ENCODE data around the gene MARVELD2. TPM values are rescaled to one million over a fixed set of nuclear protein-coding genes. Genes with fewer than 3 reads are reported as not detected.
"Not testable (repeated sequence)": the region's sequence is repeated elsewhere in the genome, so short reads cannot be mapped to it uniquely, and the experiment has no call there.

Gene MARVELD2
- 6.5 TPM for total RNA-seq (ENCODE audit: unreplicated experiment)
- long read RNA-seq, partial matches to known transcripts, result 3 of 5 reads
- long read RNA-seq, other reads (novel, unspliced or antisense), result 1 of 5 reads

- Mint-ChIP-seq H3K27ac (ENCODE audit: unreplicated experiment) (no peak within 1 kb of the TSS), H3K36me3 (ENCODE audit: low read depth, unreplicated experiment) (peaks cover 15% of the 10 kb centered on the region), H3K4me1 (ENCODE audit: unreplicated experiment) (peaks cover 6% of the 10 kb centered on the region), H3K4me3 (ENCODE audit: unreplicated experiment) (peak within 1 kb of the TSS; percentile 93), H3K9me3 (ENCODE audit: unreplicated experiment) (no peaks in the 10 kb centered on the region), H3K27me3 (ENCODE audit: unreplicated experiment) (peaks cover 4% of the 10 kb centered on the region)
- no peak for TF ChIP-seq CTCF (IDR thresholded peaks at IDR 0.05; ENCODE audit: unreplicated experiment)
- DNase-seq (ENCODE audit: low spot score), result peak; percentile 78
Observed at GRCh38 chr5:69414885-69415583, at the start of gene MARVELD2. Gene MARVELD2, plus strand, starts transcription at chr5:69415116. Its CDS starts 4,270 bp downstream, at chr5:69419386.

- no peaks in the 10 kb centered on the region for H3K9me3 Mint-ChIP-seq (ENCODE audit: unreplicated experiment)
- DNase-seq (ENCODE audit: low spot score), result no peak
- H3K4me1 Mint-ChIP-seq (ENCODE audit: unreplicated experiment), result peaks cover 14% of the 10 kb centered on the region
- peak overlapping the region; percentile 98 for H3K27ac Mint-ChIP-seq (ENCODE audit: unreplicated experiment)
- H3K4me3 Mint-ChIP-seq (ENCODE audit: unreplicated experiment), result peak overlapping the region; percentile 98
- peaks cover 10% of the 10 kb centered on the region for H3K36me3 Mint-ChIP-seq (ENCODE audit: low read depth, unreplicated experiment)
- H3K27me3 Mint-ChIP-seq (ENCODE audit: unreplicated experiment), result no peaks in the 10 kb centered on the region
- no peak for TF ChIP-seq CTCF (IDR thresholded peaks at IDR 0.05; ENCODE audit: unreplicated experiment)
Observed at GRCh38 chr5:69367697-69368279, 47.1 kb upstream of the MARVELD2 start.

GRCh38 chr5:69368458-69369339 is 46.2 kb upstream of the MARVELD2 start:
- Mint-ChIP-seq H3K36me3 (ENCODE audit: low read depth, unreplicated experiment) (peaks cover 7% of the 10 kb centered on the region), H3K4me1 (ENCODE audit: unreplicated experiment) (peaks cover 14% of the 10 kb centered on the region), H3K27me3 (ENCODE audit: unreplicated experiment) (no peaks in the 10 kb centered on the region), H3K4me3 (ENCODE audit: unreplicated experiment) (peak overlapping the region; percentile 98), H3K27ac (ENCODE audit: unreplicated experiment) (peak overlapping the region; percentile 98), H3K9me3 (ENCODE audit: unreplicated experiment) (no peaks in the 10 kb centered on the region)
- peak; percentile 11 for DNase-seq (ENCODE audit: low spot score)
- TF ChIP-seq CTCF (IDR thresholded peaks at IDR 0.05; ENCODE audit: unreplicated experiment), result no peak

- no peak for TF ChIP-seq CTCF (IDR thresholded peaks at IDR 0.05; ENCODE audit: unreplicated experiment)
- Mint-ChIP-seq H3K4me3 (ENCODE audit: unreplicated experiment) (peak within 1 kb of the TSS; percentile 98), H3K36me3 (ENCODE audit: low read depth, unreplicated experiment) (peaks cover 7% of the 10 kb centered on the region), H3K27ac (ENCODE audit: unreplicated experiment) (peak within 1 kb of the TSS; percentile 98), H3K9me3 (ENCODE audit: unreplicated experiment) (no peaks in the 10 kb centered on the region), H3K27me3 (ENCODE audit: unreplicated experiment) (no peaks in the 10 kb centered on the region), H3K4me1 (ENCODE audit: unreplicated experiment) (peaks cover 14% of the 10 kb centered on the region)
- DNase-seq (ENCODE audit: low spot score), result peak; percentile 87
Observed at GRCh38 chr5:69369340-69370121, 45.4 kb upstream of the MARVELD2 start, which contains the start of the genes AK6, RAD17 and TAF9. Gene AK6, minus strand, starts transcription at chr5:69369520. Its CDS starts 30 bp downstream, at chr5:69369490. Gene RAD17, plus strand, starts transcription at chr5:69369818. Its CDS starts 2,391 bp downstream, at chr5:69372209. Gene TAF9, minus strand, starts transcription at chr5:69369520. Its CDS starts 3,783 bp downstream, at chr5:69365737.

- H3K4me1 Mint-ChIP-seq (ENCODE audit: unreplicated experiment), result peaks cover 14% of the 10 kb centered on the region
- H3K9me3 Mint-ChIP-seq (ENCODE audit: unreplicated experiment); DNase-seq (ENCODE audit: low spot score); H3K27me3 Mint-ChIP-seq (ENCODE audit: unreplicated experiment); H3K36me3 Mint-ChIP-seq (ENCODE audit: low read depth, unreplicated experiment): not testable (repeated sequence)
- H3K4me3 Mint-ChIP-seq (ENCODE audit: unreplicated experiment), result peak overlapping the region; percentile 96
- peak overlapping the region; percentile 91 for H3K27ac Mint-ChIP-seq (ENCODE audit: unreplicated experiment)
Observed at GRCh38 chr5:69370335-69370734, 44.6 kb upstream of the MARVELD2 start.

All from endothelial cell (in vitro differentiated cells).